ENCODE measurements around the gene CRIP2. TPM values are rescaled to one million over a fixed set of nuclear protein-coding genes. Genes with fewer than 3 reads are reported as not detected.

CRIP2 gene
- total RNA-seq, 2 donors from 2014 or later, result 0.98 to 2.2 TPM

- H3K27ac Mint-ChIP-seq, result no peak overlapping the region
- no peaks in the 10 kb centered on the region for H3K36me3 Mint-ChIP-seq
- peak overlapping the region; percentile 72 for H3K4me3 Mint-ChIP-seq
- H3K9me3 Mint-ChIP-seq, result no peaks in the 10 kb centered on the region
- peaks cover 0 to 7% of the 10 kb centered on the region in 2 donors for H3K27me3 Mint-ChIP-seq
- DNase-seq (ENCODE audit: low spot score) (no peak), ATAC-seq (peak in 1 of 2 donors; percentile 37)
- H3K4me1 Mint-ChIP-seq (ENCODE audit: low read depth in 2 of 2), result peaks cover 9 to 14% of the 10 kb centered on the region in 2 donors
These were observed 54.1 kb downstream of the CRIP2 start for GRCh38 chr14:105528586-105529318.

GRCh38 chr14:105529319-105529568 lies 54.6 kb downstream of the CRIP2 start:
- Mint-ChIP-seq H3K4me1 (ENCODE audit: low read depth in 2 of 2) (peaks cover 9 to 14% of the 10 kb centered on the region in 2 donors), H3K4me3 (peak overlapping the region; percentile 72), H3K27ac (no peak overlapping the region), H3K27me3 (peaks cover 0 to 7% of the 10 kb centered on the region in 2 donors), H3K36me3 (no peaks in the 10 kb centered on the region), H3K9me3 (no peaks in the 10 kb centered on the region)
- no peak for ATAC-seq
- no peak for DNase-seq (ENCODE audit: low spot score)

Other genes starting within 250 kb of the CRIP2 start
- gene BTBD6, start 226.3 kb upstream of the CRIP2 start, total RNA-seq, result 10 to 100 TPM; 42.3 to 52.9 TPM
- gene BRF1, start 173.8 kb upstream of the CRIP2 start, total RNA-seq, result 10 to 100 TPM; 43.4 to 76.5 TPM
- gene PACS2, start 160.1 kb upstream of the CRIP2 start, total RNA-seq, result 10 to 100 TPM; 24.9 to 26.3 TPM
- gene TEX22, start 76.3 kb upstream of the CRIP2 start, total RNA-seq, result 1 to 10 TPM; 2.7 to 3.7 TPM
- gene MTA1, start 55.0 kb upstream of the CRIP2 start, total RNA-seq, result 100 to 1,000 TPM in 1 of 2 donors, 10 to 100 TPM in 1; 93.4 to 252 TPM
- gene CRIP1, start 12.1 kb downstream of the CRIP2 start, total RNA-seq, result 10 to 100 TPM; 39.0 to 82.7 TPM
- gene TEDC1, start 16.4 kb downstream of the CRIP2 start, total RNA-seq, result 10 to 100 TPM; 25.1 to 59.2 TPM
- 1 to 10 TPM; 1.8 to 4.2 TPM for gene TMEM121, start 51.8 kb downstream of the CRIP2 start, total RNA-seq